Gastroesophageal sphincter (tissue), 4 donors: ENCODE data around the gene GPR132. TPM values are rescaled to one million over a fixed set of nuclear protein-coding genes. Genes with fewer than 3 reads are reported as not detected.

Source experiments
- ATAC-seq: fragments of 150-250 bp; one replicate; pipeline ENCODE4 v1.9.1; 2016; ENCODE audit warnings: mild to moderate bottlenecking, moderate library complexity
- H3K27ac ChIP-seq, 4 donors: fragments of 200-600 bp; sonication (generic) in 3 of 4; 1 replicate in 3 of 4; 2 replicates in 1 of 4; pipeline ENCODE4 v1.5.1; 2016 to 2019
- H3K27me3 ChIP-seq: fragments of 200-600 bp; sonication (generic); one replicate; pipeline ENCODE4 v1.5.1; 2019
- H3K36me3 ChIP-seq, 2 donors: fragments of 200-600 bp; sonication (generic); one replicate each; pipeline ENCODE4 v1.5.1; 2019; ENCODE audit warnings: control low read depth in 1 of 2
- H3K4me1 ChIP-seq, 3 donors: fragments of 200-600 bp; sonication (generic); 1 replicate in 2 of 3; 2 replicates in 1 of 3; pipeline ENCODE4 v1.5.1; 2016 to 2019; ENCODE audit warnings: control low read depth in 2 of 3
- H3K4me3 ChIP-seq, 2 donors: fragments of 200-600 bp; sonication (generic); one replicate each; pipeline ENCODE4 v1.5.1; 2019; ENCODE audit warnings: mild to moderate bottlenecking in 1 of 2, moderate library complexity in 1 of 2
- H3K9me3 ChIP-seq, 3 donors: fragments of 200-600 bp; sonication (generic); one replicate each; pipeline ENCODE4 v1.5.1; 2017 to 2019; ENCODE audit warnings: control low read depth in 2 of 3
- CTCF ChIP-seq, 4 experiments: fragments of 200-600 bp in 2 of 4; fragments of 450-650 bp in 2 of 4; sonication (generic) in 1 of 4; IDR thresholded peaks; one replicate each; pipeline ENCODE4 v1.5.1; 2017 to 2019; ENCODE audit warnings: antibody characterized with exemption in 4 of 4, mild to moderate bottlenecking in 2 of 4, moderate library complexity in 2 of 4
- EP300 ChIP-seq: sonication (generic); formaldehyde crosslinking; IDR thresholded peaks from one replicate; pipeline ENCODE4 v1.6.1; 2017; ENCODE audit warnings: antibody characterized with exemption, mild to moderate bottlenecking
- POLR2A ChIP-seq, 2 donors: fragments of 450-650 bp; IDR thresholded peaks; one replicate each; pipeline ENCODE4 v1.6.1; 2017; ENCODE audit warnings: antibody characterized with exemption in 2 of 2, mild to moderate bottlenecking in 2 of 2, moderate library complexity in 1 of 2
- POLR2AphosphoS5 ChIP-seq: sonication (generic); formaldehyde crosslinking; IDR thresholded peaks from one replicate; pipeline ENCODE4 v1.6.1; 2017; ENCODE audit warnings: antibody characterized with exemption
- WGBS, 2 donors: methylation state at CpG; one replicate each; pipeline ENCODE4 v1.1.5; 2018; ENCODE audit warnings: low coverage in 1 of 2; 5-methylcytosine and 5-hydroxymethylcytosine counted together
- small RNA-seq, 4 donors: library from RNA; depleted of rRNA; stranded (forward); fragments of <200 nt; gene quantifications; one replicate each; pipeline ENCODE3, GENCODE V24; 2016
- total RNA-seq, 4 donors: library from RNA; depleted of rRNA; stranded (reverse); fragments of >200 nt; gene quantifications; one replicate each; pipeline ENCODE4 v1.1.0, GENCODE V29; 2016

Gene GPR132
- total RNA-seq, 4 donors from 2014 or later = 1.0 to 3.2 (median 2.1) TPM

GRCh38 chr14:105006831-105007592, 58.2 kb downstream of the GPR132 start:
- H3K4me3 ChIP-seq = no peak overlapping the region
- H3K4me1 ChIP-seq = peaks cover 0 to 4% (median 0%) of the 10 kb centered on the region in 3 donors
- H3K36me3 ChIP-seq = peaks cover 0 to 58% of the 10 kb centered on the region in 2 donors
- H3K27ac ChIP-seq = no peak overlapping the region
- no peak for TF ChIP-seq POLR2AphosphoS5
- TF ChIP-seq EP300 = no peak
- no peak for TF ChIP-seq POLR2A (IDR thresholded peaks at IDR 0.05)
- no peak for TF ChIP-seq CTCF (IDR thresholded peaks at IDR 0.05)
- 80% methylated on average over 1 of the region's 21 CpGs; no CpG with 5 or more reads in 1 of the 2 donors for WGBS, 2 donors
- H3K27me3 ChIP-seq = no peaks in the 10 kb centered on the region
- no peaks in the 10 kb centered on the region for H3K9me3 ChIP-seq
- no peak for ATAC-seq

GRCh38 chr14:105005929-105006830, 59.0 kb downstream of the GPR132 start:
- Histone ChIP-seq H3K9me3 (no peaks in the 10 kb centered on the region), H3K4me1 (no peaks in the 10 kb centered on the region), H3K4me3 (no peak overlapping the region), H3K27me3 (no peaks in the 10 kb centered on the region), H3K36me3 (peaks cover 0 to 50% of the 10 kb centered on the region in 2 donors), H3K27ac (no peak overlapping the region)
- TF ChIP-seq POLR2AphosphoS5 = no peak
- TF ChIP-seq POLR2A (IDR thresholded peaks at IDR 0.05) = no peak
- no peak for TF ChIP-seq EP300
- TF ChIP-seq CTCF (IDR thresholded peaks at IDR 0.05) = no peak
- no peak for ATAC-seq
- no CpG with 5 or more reads among the region's 21 CpGs for WGBS, 2 donors

DNA sequence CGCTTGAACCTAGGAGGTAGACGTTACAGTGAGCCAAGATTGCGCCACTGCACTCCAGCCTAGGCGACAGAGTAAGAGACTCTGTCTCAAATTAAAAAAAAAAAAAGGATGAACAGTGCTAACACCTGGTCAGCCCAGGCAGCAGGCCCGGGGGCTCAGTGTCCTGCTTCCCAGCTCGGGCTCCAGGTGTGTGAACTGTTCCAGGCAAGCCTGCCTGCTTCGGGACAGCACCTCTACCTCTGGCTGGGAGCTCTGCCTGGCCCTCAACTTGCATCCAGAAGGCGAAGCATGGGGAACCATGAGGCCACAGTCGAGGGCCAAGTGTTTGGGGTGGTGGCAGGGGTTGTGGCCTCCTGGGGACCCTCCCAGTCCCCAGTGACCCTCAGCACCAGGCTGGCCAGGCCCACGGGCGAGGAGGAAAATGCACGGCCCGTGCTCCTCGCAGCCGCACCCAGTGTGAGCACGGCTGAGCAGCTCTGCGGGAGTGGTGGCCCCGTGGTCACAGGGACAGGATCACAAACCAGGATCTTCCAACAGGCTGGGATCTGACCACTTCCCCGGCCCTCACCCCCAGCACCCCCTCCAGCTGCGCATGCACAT, 59.8 kb downstream of the GPR132 start:
- Histone ChIP-seq H3K36me3 (peaks cover 0 to 43% of the 10 kb centered on the region in 2 donors), H3K27ac (no peak overlapping the region), H3K9me3 (no peaks in the 10 kb centered on the region), H3K27me3 (no peaks in the 10 kb centered on the region), H3K4me3 (no peak overlapping the region), H3K4me1 (no peaks in the 10 kb centered on the region)
- TF ChIP-seq CTCF (IDR thresholded peaks at IDR 0.05) (no peak), POLR2AphosphoS5 (no peak), EP300 (no peak), POLR2A (IDR thresholded peaks at IDR 0.05) (no peak)
- WGBS, 2 donors = 80 to 96% methylated on average over 1 to 4 of the region's 20 CpGs
- ATAC-seq = no peak

Small RNA genes lying within 50 kb of the gene (small RNA-seq; reads per million reads assigned to genes)
- 0 reads per million in 4 donors for gene AL512356.2

Other genes starting within 250 kb of the GPR132 start
- gene CEP170B, start 200.2 kb downstream of the GPR132 start, total RNA-seq = 10 to 100 TPM; 18.7 to 64.7 (median 25.5) TPM
- gene PLD4, start 140.6 kb downstream of the GPR132 start, total RNA-seq = under 1 TPM in 3 of 4 donors, not detected in 1; under 0.01 to 0.42 (median 0.31) TPM
- gene AHNAK2, start 87.1 kb downstream of the GPR132 start, total RNA-seq = 100 to 1,000 TPM; 105 to 529 (median 239) TPM
- gene CLBA1, start 79.6 kb downstream of the GPR132 start, total RNA-seq = 1 to 10 TPM; 2.4 to 8.8 (median 5.8) TPM
- gene CDCA4, start 44.3 kb downstream of the GPR132 start, total RNA-seq = 1 to 10 TPM; 5.8 to 7.8 (median 6.2) TPM
- 10 to 100 TPM in 3 of 4 donors, 1 to 10 TPM in 1; 3.7 to 18.8 (median 14.5) TPM for gene JAG2, start 103.3 kb upstream of the GPR132 start, total RNA-seq
- gene NUDT14, start 115.9 kb upstream of the GPR132 start, total RNA-seq = 1 to 10 TPM; 3.4 to 8.4 (median 4.6) TPM
- 10 to 100 TPM; 50.9 to 80.7 (median 66.1) TPM for gene BTBD6, start 183.1 kb upstream of the GPR132 start, total RNA-seq
- gene BRF1, start 235.6 kb upstream of the GPR132 start, total RNA-seq = 10 to 100 TPM; 25.2 to 35.6 (median 30.9) TPM
- gene PACS2, start 249.3 kb upstream of the GPR132 start, total RNA-seq = 10 to 100 TPM; 61.5 to 91.1 (median 74.7) TPM